WTC11 (cell line): ENCODE measurements around the gene MLF2. TPM values are rescaled to one million over a fixed set of nuclear protein-coding genes. Genes with fewer than 3 reads are reported as not detected.

Experiments used
- CBFB ChIP-seq: sonication (generic); formaldehyde crosslinking; IDR thresholded peaks from 2 replicates; pipeline ENCODE4 v1.8.1; 2022; ENCODE audit warnings: mild to moderate bottlenecking, low read depth, missing genetic modification reagents
- CDX4 ChIP-seq: fragments of 250-450 bp; sonication (Bioruptor Pico); IDR thresholded peaks from 2 replicates; pipeline ENCODE4 v1.9.0; 2021; ENCODE audit warnings: moderate library complexity, mild to moderate bottlenecking, inconsistent platforms, borderline replicate concordance
- CTCF ChIP-seq: fragments of 200-600 bp; IDR thresholded peaks from 2 replicates; pipeline ENCODE4 v1.8.0; 2022; ENCODE audit warnings: antibody characterized with exemption
- ESRRA ChIP-seq: sonication (generic); formaldehyde crosslinking; IDR thresholded peaks from 2 replicates; pipeline ENCODE4 v1.8.1; 2022; ENCODE audit warnings: mild to moderate bottlenecking, missing genetic modification reagents, borderline replicate concordance
- FOXJ3 ChIP-seq: sonication (generic); formaldehyde crosslinking; IDR thresholded peaks from 2 replicates; pipeline ENCODE4 v1.9.0; 2021; ENCODE audit warnings: missing genetic modification reagents, mild to moderate bottlenecking, borderline replicate concordance
- FOXK1 ChIP-seq: sonication (generic); formaldehyde crosslinking; IDR thresholded peaks from 2 replicates; pipeline ENCODE4 v1.8.0; 2022; ENCODE audit warnings: mild to moderate bottlenecking, moderate library complexity, missing genetic modification reagents
- NFE2L1 ChIP-seq: sonication (generic); formaldehyde crosslinking; IDR thresholded peaks from 2 replicates; pipeline ENCODE4 v1.8.1; 2023; ENCODE audit warnings: missing genetic modification reagents
- NR2C2 ChIP-seq: sonication (generic); formaldehyde crosslinking; IDR thresholded peaks from 2 replicates; pipeline ENCODE4 v1.8.0; 2022; ENCODE audit warnings: mild to moderate bottlenecking, missing genetic modification reagents
- PRRX2 ChIP-seq: fragments of 250-450 bp; sonication (Bioruptor Pico); IDR thresholded peaks from 2 replicates; pipeline ENCODE4 v1.8.0; 2021; ENCODE audit warnings: mild to moderate bottlenecking
- STAT6 ChIP-seq: sonication (generic); formaldehyde crosslinking; conservative IDR thresholded peaks from 2 replicates; pipeline ENCODE4 v1.8.1; 2023; ENCODE audit warnings: mild to moderate bottlenecking, low read depth, missing genetic modification reagents, moderate library complexity
- TCF7 ChIP-seq: sonication (generic); formaldehyde crosslinking; IDR thresholded peaks from 2 replicates; pipeline ENCODE4 v1.8.0; 2022; ENCODE audit warnings: mild to moderate bottlenecking, low read depth, missing genetic modification reagents, moderate library complexity
- TP53 ChIP-seq: sonication (generic); formaldehyde crosslinking; IDR thresholded peaks from 2 replicates; pipeline ENCODE4 v1.8.1; 2023; ENCODE audit warnings: mild to moderate bottlenecking, missing genetic modification reagents
- ZBTB21 ChIP-seq: sonication (generic); formaldehyde crosslinking; IDR thresholded peaks from 2 replicates; pipeline ENCODE4 v1.8.1; 2023; ENCODE audit warnings: mild to moderate bottlenecking, missing genetic modification reagents, borderline replicate concordance
- ZMAT4 ChIP-seq: fragments of 250-450 bp; sonication (Bioruptor Pico); IDR thresholded peaks from 2 replicates; pipeline ENCODE4 v1.9.0; 2021; ENCODE audit warnings: mild to moderate bottlenecking
- ZNF121 ChIP-seq: sonication (generic); formaldehyde crosslinking; IDR thresholded peaks from 2 replicates; pipeline ENCODE4 v1.8.0; 2023; ENCODE audit warnings: missing genetic modification reagents
- ZNF219 ChIP-seq: sonication (generic); formaldehyde crosslinking; IDR thresholded peaks from 2 replicates; pipeline ENCODE4 v1.8.0; 2023; ENCODE audit warnings: missing genetic modification reagents, mild to moderate bottlenecking, borderline replicate concordance
- ZNF281 ChIP-seq: sonication (generic); formaldehyde crosslinking; IDR thresholded peaks from 2 replicates; pipeline ENCODE4 v1.8.0; 2023; ENCODE audit warnings: mild to moderate bottlenecking, missing genetic modification reagents
- total RNA-seq: library from RNA; stranded (reverse); gene quantifications from 3 replicates; pipeline ENCODE4 v1.2.3, GENCODE V29; 2021
- TF ChIP-seq, protein P1 (sequence below): sonication (generic); formaldehyde crosslinking; IDR thresholded peaks from 2 replicates; pipeline ENCODE4 v1.8.1; 2022; ENCODE audit warnings: mild to moderate bottlenecking, missing genetic modification reagents, moderate library complexity, borderline replicate concordance
- TF ChIP-seq, protein P2 (sequence below): sonication (generic); formaldehyde crosslinking; IDR thresholded peaks from 2 replicates; pipeline ENCODE4 v1.8.0; 2022; ENCODE audit warnings: missing genetic modification reagents
- TF ChIP-seq, protein P3 (sequence below): sonication (generic); formaldehyde crosslinking; IDR thresholded peaks from 2 replicates; pipeline ENCODE4 v1.8.1; 2022; ENCODE audit warnings: missing genetic modification reagents, borderline replicate concordance
- TF ChIP-seq, protein P4 (sequence below): sonication (generic); formaldehyde crosslinking; IDR thresholded peaks from 2 replicates; pipeline ENCODE4 v1.8.1; 2022; ENCODE audit warnings: low read depth, mild to moderate bottlenecking, moderate library complexity, missing genetic modification reagents, borderline replicate concordance

The MLF2 gene
- total RNA-seq, 1 experiment from 2014 or later: 236 TPM

GRCh38 chr12:6723607-6724408, 29.1 kb downstream of the MLF2 start, which contains the start of gene COPS7A (continued):
- TF ChIP-seq CTCF: no peak
- no peak for TF ChIP-seq CDX4 (CRISPR knock-in tag)
- TF ChIP-seq, protein P1, sequence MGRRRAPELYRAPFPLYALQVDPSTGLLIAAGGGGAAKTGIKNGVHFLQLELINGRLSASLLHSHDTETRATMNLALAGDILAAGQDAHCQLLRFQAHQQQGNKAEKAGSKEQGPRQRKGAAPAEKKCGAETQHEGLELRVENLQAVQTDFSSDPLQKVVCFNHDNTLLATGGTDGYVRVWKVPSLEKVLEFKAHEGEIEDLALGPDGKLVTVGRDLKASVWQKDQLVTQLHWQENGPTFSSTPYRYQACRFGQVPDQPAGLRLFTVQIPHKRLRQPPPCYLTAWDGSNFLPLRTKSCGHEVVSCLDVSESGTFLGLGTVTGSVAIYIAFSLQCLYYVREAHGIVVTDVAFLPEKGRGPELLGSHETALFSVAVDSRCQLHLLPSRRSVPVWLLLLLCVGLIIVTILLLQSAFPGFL (CRISPR knock-in tag): peak; percentile 70; the same call in 1 of the 2 replicates
- no peak for TF ChIP-seq PRRX2 (CRISPR knock-in tag)
- TF ChIP-seq FOXK1: peak; percentile 94
- TF ChIP-seq, protein P2, sequence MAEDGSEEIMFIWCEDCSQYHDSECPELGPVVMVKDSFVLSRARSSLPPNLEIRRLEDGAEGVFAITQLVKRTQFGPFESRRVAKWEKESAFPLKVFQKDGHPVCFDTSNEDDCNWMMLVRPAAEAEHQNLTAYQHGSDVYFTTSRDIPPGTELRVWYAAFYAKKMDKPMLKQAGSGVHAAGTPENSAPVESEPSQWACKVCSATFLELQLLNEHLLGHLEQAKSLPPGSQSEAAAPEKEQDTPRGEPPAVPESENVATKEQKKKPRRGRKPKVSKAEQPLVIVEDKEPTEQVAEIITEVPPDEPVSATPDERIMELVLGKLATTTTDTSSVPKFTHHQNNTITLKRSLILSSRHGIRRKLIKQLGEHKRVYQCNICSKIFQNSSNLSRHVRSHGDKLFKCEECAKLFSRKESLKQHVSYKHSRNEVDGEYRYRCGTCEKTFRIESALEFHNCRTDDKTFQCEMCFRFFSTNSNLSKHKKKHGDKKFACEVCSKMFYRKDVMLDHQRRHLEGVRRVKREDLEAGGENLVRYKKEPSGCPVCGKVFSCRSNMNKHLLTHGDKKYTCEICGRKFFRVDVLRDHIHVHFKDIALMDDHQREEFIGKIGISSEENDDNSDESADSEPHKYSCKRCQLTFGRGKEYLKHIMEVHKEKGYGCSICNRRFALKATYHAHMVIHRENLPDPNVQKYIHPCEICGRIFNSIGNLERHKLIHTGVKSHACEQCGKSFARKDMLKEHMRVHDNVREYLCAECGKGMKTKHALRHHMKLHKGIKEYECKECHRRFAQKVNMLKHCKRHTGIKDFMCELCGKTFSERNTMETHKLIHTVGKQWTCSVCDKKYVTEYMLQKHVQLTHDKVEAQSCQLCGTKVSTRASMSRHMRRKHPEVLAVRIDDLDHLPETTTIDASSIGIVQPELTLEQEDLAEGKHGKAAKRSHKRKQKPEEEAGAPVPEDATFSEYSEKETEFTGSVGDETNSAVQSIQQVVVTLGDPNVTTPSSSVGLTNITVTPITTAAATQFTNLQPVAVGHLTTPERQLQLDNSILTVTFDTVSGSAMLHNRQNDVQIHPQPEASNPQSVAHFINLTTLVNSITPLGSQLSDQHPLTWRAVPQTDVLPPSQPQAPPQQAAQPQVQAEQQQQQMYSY (CRISPR knock-in tag): peak; percentile 56
- no peak for TF ChIP-seq ZMAT4 (CRISPR knock-in tag)
- peak; percentile 97 for TF ChIP-seq ZNF281 (CRISPR knock-in tag)
- TF ChIP-seq ZNF121 (CRISPR knock-in tag): peak; percentile 99
- peak; percentile 98 for TF ChIP-seq TP53 (CRISPR knock-in tag)
- peak; percentile 91 for TF ChIP-seq ZBTB21 (CRISPR knock-in tag)
- TF ChIP-seq STAT6 (CRISPR knock-in tag): no peak
- TF ChIP-seq FOXJ3 (CRISPR knock-in tag): no peak
- TF ChIP-seq CBFB: 0 out of 2 replicates have a peak, but pooled peaks have one; percentile 59
- TF ChIP-seq, protein P3, sequence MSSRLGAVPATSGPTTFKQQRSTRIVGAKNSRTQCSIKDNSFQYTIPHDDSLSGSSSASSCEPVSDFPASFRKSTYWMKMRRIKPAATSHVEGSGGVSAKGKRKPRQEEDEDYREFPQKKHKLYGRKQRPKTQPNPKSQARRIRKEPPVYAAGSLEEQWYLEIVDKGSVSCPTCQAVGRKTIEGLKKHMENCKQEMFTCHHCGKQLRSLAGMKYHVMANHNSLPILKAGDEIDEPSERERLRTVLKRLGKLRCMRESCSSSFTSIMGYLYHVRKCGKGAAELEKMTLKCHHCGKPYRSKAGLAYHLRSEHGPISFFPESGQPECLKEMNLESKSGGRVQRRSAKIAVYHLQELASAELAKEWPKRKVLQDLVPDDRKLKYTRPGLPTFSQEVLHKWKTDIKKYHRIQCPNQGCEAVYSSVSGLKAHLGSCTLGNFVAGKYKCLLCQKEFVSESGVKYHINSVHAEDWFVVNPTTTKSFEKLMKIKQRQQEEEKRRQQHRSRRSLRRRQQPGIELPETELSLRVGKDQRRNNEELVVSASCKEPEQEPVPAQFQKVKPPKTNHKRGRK: 0 out of 2 replicates have a peak, but pooled peaks have one; percentile 20
- TF ChIP-seq ESRRA (CRISPR knock-in tag): peak; percentile 80; the same call in 1 of the 2 replicates
- 0 out of 2 replicates have a peak, but pooled peaks have one; percentile 73 for TF ChIP-seq ZNF219
- peak; percentile 98 for TF ChIP-seq NFE2L1 (CRISPR knock-in tag)
- TF ChIP-seq NR2C2 (CRISPR knock-in tag): peak; percentile 55
- TF ChIP-seq TCF7 (CRISPR knock-in tag): peak; percentile 95
- TF ChIP-seq, protein P4, sequence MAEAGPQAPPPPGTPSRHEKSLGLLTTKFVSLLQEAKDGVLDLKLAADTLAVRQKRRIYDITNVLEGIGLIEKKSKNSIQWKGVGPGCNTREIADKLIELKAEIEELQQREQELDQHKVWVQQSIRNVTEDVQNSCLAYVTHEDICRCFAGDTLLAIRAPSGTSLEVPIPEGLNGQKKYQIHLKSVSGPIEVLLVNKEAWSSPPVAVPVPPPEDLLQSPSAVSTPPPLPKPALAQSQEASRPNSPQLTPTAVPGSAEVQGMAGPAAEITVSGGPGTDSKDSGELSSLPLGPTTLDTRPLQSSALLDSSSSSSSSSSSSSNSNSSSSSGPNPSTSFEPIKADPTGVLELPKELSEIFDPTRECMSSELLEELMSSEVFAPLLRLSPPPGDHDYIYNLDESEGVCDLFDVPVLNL: peak; percentile 76
